ENCODE results near the gene IFNAR1.

DNA sequence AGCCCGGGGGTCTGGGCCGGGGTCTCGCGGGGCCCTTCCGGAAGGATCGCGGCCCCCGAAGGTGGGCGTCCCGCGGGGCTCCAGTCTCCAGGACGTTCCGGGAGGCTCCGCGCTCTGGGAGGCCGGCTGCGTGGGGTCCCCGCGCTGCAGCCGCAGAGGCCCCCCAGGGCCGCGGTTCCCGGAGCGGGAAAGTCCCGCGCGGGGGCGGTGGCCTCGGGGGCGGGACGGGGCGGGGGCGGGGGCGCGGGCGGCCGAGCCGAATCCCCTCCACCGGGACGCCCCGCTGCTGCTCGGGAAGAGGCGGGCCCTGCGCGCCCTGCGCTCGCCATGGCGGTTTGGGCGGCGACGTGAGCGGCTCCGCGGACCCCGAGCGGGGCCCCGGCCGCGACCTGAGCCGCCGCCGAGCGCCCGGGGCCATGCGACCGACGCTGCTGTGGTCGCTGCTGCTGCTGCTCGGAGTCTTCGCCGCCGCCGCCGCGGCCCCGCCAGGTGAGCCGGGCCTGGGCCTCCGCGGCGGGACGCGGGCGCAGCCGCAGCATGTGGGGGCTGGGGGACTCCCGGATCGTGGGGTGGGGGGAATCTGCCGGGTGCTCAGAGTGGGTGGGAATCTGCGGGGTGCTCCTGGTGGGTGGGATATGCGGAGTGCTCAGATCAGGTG lies 78.5 kb downstream of the IFNAR1 start, which contains the start of gene IFNGR2:
- TF ChIP-seq POLR2A (IDR thresholded peaks at IDR 0.05): peak; percentile 16
- TF ChIP-seq, protein P1, sequence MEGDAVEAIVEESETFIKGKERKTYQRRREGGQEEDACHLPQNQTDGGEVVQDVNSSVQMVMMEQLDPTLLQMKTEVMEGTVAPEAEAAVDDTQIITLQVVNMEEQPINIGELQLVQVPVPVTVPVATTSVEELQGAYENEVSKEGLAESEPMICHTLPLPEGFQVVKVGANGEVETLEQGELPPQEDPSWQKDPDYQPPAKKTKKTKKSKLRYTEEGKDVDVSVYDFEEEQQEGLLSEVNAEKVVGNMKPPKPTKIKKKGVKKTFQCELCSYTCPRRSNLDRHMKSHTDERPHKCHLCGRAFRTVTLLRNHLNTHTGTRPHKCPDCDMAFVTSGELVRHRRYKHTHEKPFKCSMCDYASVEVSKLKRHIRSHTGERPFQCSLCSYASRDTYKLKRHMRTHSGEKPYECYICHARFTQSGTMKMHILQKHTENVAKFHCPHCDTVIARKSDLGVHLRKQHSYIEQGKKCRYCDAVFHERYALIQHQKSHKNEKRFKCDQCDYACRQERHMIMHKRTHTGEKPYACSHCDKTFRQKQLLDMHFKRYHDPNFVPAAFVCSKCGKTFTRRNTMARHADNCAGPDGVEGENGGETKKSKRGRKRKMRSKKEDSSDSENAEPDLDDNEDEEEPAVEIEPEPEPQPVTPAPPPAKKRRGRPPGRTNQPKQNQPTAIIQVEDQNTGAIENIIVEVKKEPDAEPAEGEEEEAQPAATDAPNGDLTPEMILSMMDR (IDR thresholded peaks at IDR 0.05): no peak
- TF ChIP-seq EP300 (IDR thresholded peaks at IDR 0.05): no peak
